ENCODE measurements around the gene SPG21.

- TF ChIP-seq, protein P1, sequence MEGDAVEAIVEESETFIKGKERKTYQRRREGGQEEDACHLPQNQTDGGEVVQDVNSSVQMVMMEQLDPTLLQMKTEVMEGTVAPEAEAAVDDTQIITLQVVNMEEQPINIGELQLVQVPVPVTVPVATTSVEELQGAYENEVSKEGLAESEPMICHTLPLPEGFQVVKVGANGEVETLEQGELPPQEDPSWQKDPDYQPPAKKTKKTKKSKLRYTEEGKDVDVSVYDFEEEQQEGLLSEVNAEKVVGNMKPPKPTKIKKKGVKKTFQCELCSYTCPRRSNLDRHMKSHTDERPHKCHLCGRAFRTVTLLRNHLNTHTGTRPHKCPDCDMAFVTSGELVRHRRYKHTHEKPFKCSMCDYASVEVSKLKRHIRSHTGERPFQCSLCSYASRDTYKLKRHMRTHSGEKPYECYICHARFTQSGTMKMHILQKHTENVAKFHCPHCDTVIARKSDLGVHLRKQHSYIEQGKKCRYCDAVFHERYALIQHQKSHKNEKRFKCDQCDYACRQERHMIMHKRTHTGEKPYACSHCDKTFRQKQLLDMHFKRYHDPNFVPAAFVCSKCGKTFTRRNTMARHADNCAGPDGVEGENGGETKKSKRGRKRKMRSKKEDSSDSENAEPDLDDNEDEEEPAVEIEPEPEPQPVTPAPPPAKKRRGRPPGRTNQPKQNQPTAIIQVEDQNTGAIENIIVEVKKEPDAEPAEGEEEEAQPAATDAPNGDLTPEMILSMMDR (IDR thresholded peaks at IDR 0.05), result no peak
- TF ChIP-seq POLR2AphosphoS5 (IDR thresholded peaks at IDR 0.05), result no peak
Measured at GRCh38 chr15:65038428-65038827, 48.7 kb upstream of the SPG21 start.

All from sigmoid colon (tissue), 4 donors.